Measurements from ENCODE around the gene TKT.

DNA sequence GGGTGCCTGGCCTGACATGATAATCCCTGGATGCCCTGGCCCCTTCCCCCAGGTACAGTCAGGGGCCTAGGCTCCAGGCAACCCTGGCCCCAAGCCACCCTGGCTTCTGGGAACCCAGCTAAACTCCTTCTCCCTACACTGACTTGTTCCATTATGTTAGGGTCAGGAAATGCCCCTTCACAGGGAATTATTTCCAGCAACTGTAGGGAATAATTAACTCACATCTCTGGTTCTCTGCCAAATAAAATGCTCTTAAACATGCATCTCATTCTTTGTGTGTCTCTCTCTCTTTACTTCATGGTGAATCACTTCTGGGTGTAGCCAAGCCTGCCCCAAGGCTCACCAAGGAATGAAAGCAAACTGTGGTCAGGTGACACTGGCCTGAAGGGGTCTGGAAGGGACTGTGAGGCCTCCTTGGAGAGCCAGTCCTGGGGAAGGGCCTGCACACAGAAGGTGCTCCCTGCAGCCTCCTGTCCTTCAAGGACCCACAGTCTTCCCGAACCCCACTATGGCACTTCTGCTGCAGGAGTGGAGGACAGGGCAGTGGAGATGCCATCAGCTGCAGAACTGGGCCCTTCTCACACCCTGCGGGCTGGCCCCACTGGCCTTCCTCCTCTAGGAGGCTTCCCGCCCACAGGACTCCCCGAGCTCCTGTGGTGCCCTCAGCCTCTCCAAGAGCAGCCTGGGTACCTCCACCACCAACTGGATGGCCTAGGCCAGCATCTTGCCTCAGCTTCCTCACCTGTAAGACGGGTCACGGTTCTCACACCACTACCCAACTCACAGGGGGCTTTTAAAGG is 17.6 kb downstream of the TKT start:
- no peak for TF ChIP-seq POLR2A (IDR thresholded peaks at IDR 0.05)
- TF ChIP-seq, protein P1, sequence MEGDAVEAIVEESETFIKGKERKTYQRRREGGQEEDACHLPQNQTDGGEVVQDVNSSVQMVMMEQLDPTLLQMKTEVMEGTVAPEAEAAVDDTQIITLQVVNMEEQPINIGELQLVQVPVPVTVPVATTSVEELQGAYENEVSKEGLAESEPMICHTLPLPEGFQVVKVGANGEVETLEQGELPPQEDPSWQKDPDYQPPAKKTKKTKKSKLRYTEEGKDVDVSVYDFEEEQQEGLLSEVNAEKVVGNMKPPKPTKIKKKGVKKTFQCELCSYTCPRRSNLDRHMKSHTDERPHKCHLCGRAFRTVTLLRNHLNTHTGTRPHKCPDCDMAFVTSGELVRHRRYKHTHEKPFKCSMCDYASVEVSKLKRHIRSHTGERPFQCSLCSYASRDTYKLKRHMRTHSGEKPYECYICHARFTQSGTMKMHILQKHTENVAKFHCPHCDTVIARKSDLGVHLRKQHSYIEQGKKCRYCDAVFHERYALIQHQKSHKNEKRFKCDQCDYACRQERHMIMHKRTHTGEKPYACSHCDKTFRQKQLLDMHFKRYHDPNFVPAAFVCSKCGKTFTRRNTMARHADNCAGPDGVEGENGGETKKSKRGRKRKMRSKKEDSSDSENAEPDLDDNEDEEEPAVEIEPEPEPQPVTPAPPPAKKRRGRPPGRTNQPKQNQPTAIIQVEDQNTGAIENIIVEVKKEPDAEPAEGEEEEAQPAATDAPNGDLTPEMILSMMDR (IDR thresholded peaks at IDR 0.05), result no peak
- peak in 1 of 2 donors; percentile 50 for TF ChIP-seq POLR2AphosphoS5 (IDR thresholded peaks at IDR 0.05; ENCODE audit: insufficient read depth in 1 of 2, low read depth in 1 of 2)

Data from vagina (tissue), 2 donors.